GM23338 (cell line): ENCODE data around the gene DPYD. TPM values are rescaled to one million over a fixed set of nuclear protein-coding genes. Genes with fewer than 3 reads are reported as not detected.

Experiments used
- ATAC-seq: fragments of 200-7000 bp; cut with Tn5 transposase; 3 replicates; pipeline ENCODE4 v1.9.1; 2020
- DNase-seq: peaks from one replicate; pipeline ENCODE4 v3.0.0-alpha.2; 2015; ENCODE audit warnings: low spot score
- H2AFZ ChIP-seq: fragments of 200-600 bp; sonication (generic); 2 replicates; pipeline ENCODE4 v1.8.0; 2016; ENCODE audit warnings: antibody characterized with exemption, mild to moderate bottlenecking, moderate library complexity
- H3F3A ChIP-seq: fragments of 200-600 bp; sonication (generic); replicated peaks from 2 replicates; pipeline ENCODE4 v1.8.0; 2017; ENCODE audit warnings: antibody characterized with exemption, mixed run types, low read depth
- H3K27ac ChIP-seq: fragments of 200-600 bp; sonication (generic); 2 replicates; pipeline ENCODE4 v1.6.1; 2016; ENCODE audit warnings: low read depth
- H3K27me3 ChIP-seq: fragments of 200-600 bp; sonication (generic); 2 replicates; pipeline ENCODE4 v1.8.0; 2016; ENCODE audit warnings: mild to moderate bottlenecking, mixed run types, moderate library complexity; ENCODE audit not compliant: insufficient read depth
- H3K36me3 ChIP-seq: fragments of 200-600 bp; sonication (generic); 2 replicates; pipeline ENCODE4 v1.8.0; 2016; ENCODE audit warnings: mild to moderate bottlenecking; ENCODE audit not compliant: insufficient read depth
- H3K4me1 ChIP-seq: fragments of 200-600 bp; sonication (generic); 2 replicates; pipeline ENCODE4 v1.8.0; 2016; ENCODE audit warnings: mild to moderate bottlenecking, moderate library complexity; ENCODE audit not compliant: insufficient read depth
- H3K4me2 ChIP-seq: fragments of 200-600 bp; sonication (generic); 2 replicates; pipeline ENCODE4 v1.7.1; 2017; ENCODE audit warnings: mixed run types
- H3K4me3 ChIP-seq: fragments of 200-600 bp; sonication (generic); 2 replicates; pipeline ENCODE4 v1.6.1; 2016; ENCODE audit warnings: mixed run types
- H3K79me2 ChIP-seq: fragments of 200-600 bp; sonication (generic); replicated peaks from 2 replicates; pipeline ENCODE4 v1.8.0; 2017; ENCODE audit warnings: mild to moderate bottlenecking; ENCODE audit not compliant: insufficient read depth
- H3K9me2 ChIP-seq: fragments of 200-600 bp; sonication (generic); 2 replicates; pipeline ENCODE4 v1.8.0; 2017; ENCODE audit not compliant: insufficient read depth
- H4K20me1 ChIP-seq: fragments of 200-600 bp; sonication (generic); replicated peaks from 2 replicates; pipeline ENCODE4 v1.8.0; 2017; ENCODE audit warnings: mild to moderate bottlenecking; ENCODE audit not compliant: insufficient read depth
- H3K27ac Mint-ChIP-seq: 2 replicates; pipeline ENCODE4 v1.8.0; 2020; ENCODE audit warnings: inconsistent platforms, mild to moderate bottlenecking, moderate library complexity, mixed read lengths
- H3K27me3 Mint-ChIP-seq: 3 replicates; pipeline ENCODE4 v1.8.0; 2022; ENCODE audit warnings: low read depth, mild to moderate bottlenecking, moderate library complexity, mixed read lengths, inconsistent platforms; ENCODE audit not compliant: insufficient read depth, poor library complexity
- H3K36me3 Mint-ChIP-seq: 3 replicates; pipeline ENCODE4 v1.8.0; 2021; ENCODE audit warnings: low read depth, mild to moderate bottlenecking, inconsistent platforms, moderate library complexity, mixed read lengths
- H3K4me1 Mint-ChIP-seq: 3 replicates; pipeline ENCODE4 v1.8.0; 2020; ENCODE audit warnings: mild to moderate bottlenecking, inconsistent platforms, mixed read lengths
- H3K4me3 Mint-ChIP-seq: 3 replicates; pipeline ENCODE4 v1.8.0; 2021; ENCODE audit warnings: moderate library complexity, mild to moderate bottlenecking, inconsistent platforms, mixed read lengths
- H3K9me3 Mint-ChIP-seq: 3 replicates; pipeline ENCODE4 v1.8.0; 2020; ENCODE audit warnings: moderate library complexity, mild to moderate bottlenecking, inconsistent platforms, mixed read lengths
- CREB1 ChIP-seq: fragments of 250-450 bp; sonication (Bioruptor Pico); IDR thresholded peaks from 2 replicates; pipeline ENCODE4 v1.5.0; 2020; ENCODE audit warnings: low read depth, mild to moderate bottlenecking, moderate library complexity
- ETS1 ChIP-seq: IDR thresholded peaks from 2 replicates; pipeline ENCODE4 v1.6.1; 2016; ENCODE audit warnings: antibody characterized with exemption
- EZH2 ChIP-seq: fragments of 200-600 bp; sonication (generic); IDR thresholded peaks from one replicate; pipeline ENCODE4 v1.8.0; 2017; ENCODE audit warnings: antibody characterized with exemption, mild to moderate bottlenecking, low read depth; ENCODE audit not compliant: unreplicated experiment
- EZH2phosphoT487 ChIP-seq: fragments of 200-600 bp; sonication (generic); IDR thresholded peaks from one replicate; pipeline ENCODE4 v1.8.1; 2018; ENCODE audit warnings: antibody characterized with exemption; ENCODE audit not compliant: unreplicated experiment
- JUNB ChIP-seq: IDR thresholded peaks from one replicate; pipeline ENCODE4 v1.6.1; 2016; ENCODE audit warnings: antibody characterized with exemption; ENCODE audit not compliant: unreplicated experiment
- NANOG ChIP-seq: IDR thresholded peaks from 2 replicates; pipeline ENCODE4 v1.6.1; 2016; ENCODE audit warnings: antibody characterized with exemption, borderline replicate concordance
- POLR2AphosphoS5 ChIP-seq: IDR thresholded peaks from 2 replicates; pipeline ENCODE4 v1.6.1; 2016; ENCODE audit warnings: antibody characterized with exemption, low read depth
- STAT1 ChIP-seq: IDR thresholded peaks from one replicate; pipeline ENCODE4 v1.6.1; 2016; ENCODE audit warnings: antibody characterized with exemption; ENCODE audit not compliant: unreplicated experiment
- ZNF114 ChIP-seq: fragments of 250-450 bp; sonication (Bioruptor Pico); IDR thresholded peaks from 2 replicates; pipeline ENCODE4 v1.5.0; 2020; ENCODE audit warnings: mild to moderate bottlenecking, moderate library complexity
- ZNF331 ChIP-seq: fragments of 250-450 bp; sonication (Bioruptor Pico); IDR thresholded peaks from 2 replicates; pipeline ENCODE4 v1.5.0; 2020; ENCODE audit warnings: low read depth, mild to moderate bottlenecking, moderate library complexity
- polyA plus RNA-seq: library from polyadenylated mRNA; unstranded; fragments of >200 nt; fragmentation: Nextera tagmentation; extraction: Ambion mirVana; gene quantifications from 2 replicates; pipeline ENCODE4 v1.2.1, GENCODE V29; 2016
- total RNA-seq: library from RNA; depleted of rRNA; stranded (reverse); fragments of >200 nt; shearing (Covaris generic); gene quantifications from 2 replicates; pipeline ENCODE4 v1.2.3, GENCODE V29; 2014
- TF ChIP-seq, protein P1 (sequence below), 2 experiments: fragments of 200-600 bp in 1 of 2; sonication (generic) in 1 of 2; conservative IDR thresholded peaks; 2 replicates each; pipeline versions ENCODE4 v1.5.1 to v1.6.1; 2016 to 2017; ENCODE audit warnings: antibody characterized with exemption in 2 of 2, low read depth in 2 of 2, mild to moderate bottlenecking in 2 of 2, moderate library complexity in 1 of 2
- TF ChIP-seq, protein P2 (sequence below): fragments of 250-450 bp; sonication (Bioruptor Pico); IDR thresholded peaks from 2 replicates; pipeline ENCODE4 v1.5.0; 2020; ENCODE audit warnings: mild to moderate bottlenecking, moderate library complexity

The DPYD gene
- total and polyA plus RNA-seq, 2 experiments from 2014 or later: 0.50 to 1.6 TPM

DNA sequence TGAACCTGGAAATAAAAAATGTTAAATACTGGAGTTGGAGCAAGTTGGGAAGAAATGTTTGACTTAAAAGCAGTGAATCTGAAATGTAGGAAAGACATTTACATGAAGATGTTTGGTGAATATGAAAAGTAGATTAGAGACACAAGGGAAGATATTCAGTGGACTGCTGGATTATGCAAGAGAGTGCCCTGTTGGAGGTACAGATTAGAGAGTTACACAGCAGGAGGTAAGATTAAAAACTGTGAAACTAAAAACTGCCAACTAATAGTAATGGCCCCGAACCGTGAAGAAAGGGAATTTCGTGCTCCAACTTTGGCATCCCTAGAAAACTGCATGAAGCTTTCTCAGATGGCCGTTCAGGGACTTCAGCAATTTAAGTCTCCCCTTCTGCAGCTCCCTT is 375.4 kb downstream of the DPYD start:
- Histone ChIP-seq H3K4me1 (peaks cover 7% of the 10 kb centered on the region; the same call in 1 of the 2 replicates), H4K20me1 (no peaks in the 10 kb centered on the region), H3K27me3 (no peaks in the 10 kb centered on the region), H3F3A (no peaks in the 10 kb centered on the region), H3K27ac (no peak overlapping the region), H3K4me2 (no peak overlapping the region), H3K9me2 (no peaks in the 10 kb centered on the region), H2AFZ (no peak overlapping the region), H3K79me2 (no peaks in the 10 kb centered on the region), H3K36me3 (no peaks in the 10 kb centered on the region), H3K4me3 (no peak overlapping the region)
- Mint-ChIP-seq H3K27ac (no peak overlapping the region), H3K36me3 (no peaks in the 10 kb centered on the region), H3K27me3 (no peaks in the 10 kb centered on the region), H3K9me3 (no peaks in the 10 kb centered on the region), H3K4me1 (no peaks in the 10 kb centered on the region; the same call in 2 of the 3 replicates), H3K4me3 (no peak overlapping the region)
- DNase-seq (no peak), ATAC-seq (no peak)
- TF ChIP-seq CREB1 (CRISPR knock-in tag): no peak
- TF ChIP-seq EZH2: no peak
- TF ChIP-seq EZH2phosphoT487: no peak
- TF ChIP-seq STAT1: no peak
- TF ChIP-seq POLR2AphosphoS5: no peak
- TF ChIP-seq ZNF114: no peak

- H2AFZ ChIP-seq: no peak overlapping the region
- Mint-ChIP-seq H3K9me3 (no peaks in the 10 kb centered on the region), H3K27me3 (peaks cover 2% of the 10 kb centered on the region), H3K36me3 (no peaks in the 10 kb centered on the region), H3K4me3 (no peak overlapping the region), H3K4me1 (no peaks in the 10 kb centered on the region; the same call in 2 of the 3 replicates), H3K27ac (no peak overlapping the region)
- DNase-seq (no peak), ATAC-seq (no peak)
- no peak overlapping the region for H3K4me2 ChIP-seq
- H4K20me1 ChIP-seq: no peaks in the 10 kb centered on the region
- no peaks in the 10 kb centered on the region for H3F3A ChIP-seq
- no peaks in the 10 kb centered on the region for H3K9me2 ChIP-seq
- no peak overlapping the region for H3K4me3 ChIP-seq
- no peak overlapping the region for H3K27ac ChIP-seq
- no peaks in the 10 kb centered on the region for H3K79me2 ChIP-seq
- H3K4me1 ChIP-seq: peaks cover 7% of the 10 kb centered on the region; the same call in 1 of the 2 replicates
- no peaks in the 10 kb centered on the region for H3K36me3 ChIP-seq
- H3K27me3 ChIP-seq: no peaks in the 10 kb centered on the region
- TF ChIP-seq EZH2phosphoT487 (no peak), JUNB (no peak), ZNF331 (CRISPR knock-in tag) (no peak), ZNF114 (no peak), NANOG (no peak), ETS1 (no peak), CREB1 (CRISPR knock-in tag) (no peak), EZH2 (no peak), STAT1 (no peak)
- TF ChIP-seq, protein P1, sequence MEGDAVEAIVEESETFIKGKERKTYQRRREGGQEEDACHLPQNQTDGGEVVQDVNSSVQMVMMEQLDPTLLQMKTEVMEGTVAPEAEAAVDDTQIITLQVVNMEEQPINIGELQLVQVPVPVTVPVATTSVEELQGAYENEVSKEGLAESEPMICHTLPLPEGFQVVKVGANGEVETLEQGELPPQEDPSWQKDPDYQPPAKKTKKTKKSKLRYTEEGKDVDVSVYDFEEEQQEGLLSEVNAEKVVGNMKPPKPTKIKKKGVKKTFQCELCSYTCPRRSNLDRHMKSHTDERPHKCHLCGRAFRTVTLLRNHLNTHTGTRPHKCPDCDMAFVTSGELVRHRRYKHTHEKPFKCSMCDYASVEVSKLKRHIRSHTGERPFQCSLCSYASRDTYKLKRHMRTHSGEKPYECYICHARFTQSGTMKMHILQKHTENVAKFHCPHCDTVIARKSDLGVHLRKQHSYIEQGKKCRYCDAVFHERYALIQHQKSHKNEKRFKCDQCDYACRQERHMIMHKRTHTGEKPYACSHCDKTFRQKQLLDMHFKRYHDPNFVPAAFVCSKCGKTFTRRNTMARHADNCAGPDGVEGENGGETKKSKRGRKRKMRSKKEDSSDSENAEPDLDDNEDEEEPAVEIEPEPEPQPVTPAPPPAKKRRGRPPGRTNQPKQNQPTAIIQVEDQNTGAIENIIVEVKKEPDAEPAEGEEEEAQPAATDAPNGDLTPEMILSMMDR (conservative IDR thresholded peaks at IDR 0.05; ENCODE audit: low read depth in 2 of 2): no peak
- TF ChIP-seq, protein P2, sequence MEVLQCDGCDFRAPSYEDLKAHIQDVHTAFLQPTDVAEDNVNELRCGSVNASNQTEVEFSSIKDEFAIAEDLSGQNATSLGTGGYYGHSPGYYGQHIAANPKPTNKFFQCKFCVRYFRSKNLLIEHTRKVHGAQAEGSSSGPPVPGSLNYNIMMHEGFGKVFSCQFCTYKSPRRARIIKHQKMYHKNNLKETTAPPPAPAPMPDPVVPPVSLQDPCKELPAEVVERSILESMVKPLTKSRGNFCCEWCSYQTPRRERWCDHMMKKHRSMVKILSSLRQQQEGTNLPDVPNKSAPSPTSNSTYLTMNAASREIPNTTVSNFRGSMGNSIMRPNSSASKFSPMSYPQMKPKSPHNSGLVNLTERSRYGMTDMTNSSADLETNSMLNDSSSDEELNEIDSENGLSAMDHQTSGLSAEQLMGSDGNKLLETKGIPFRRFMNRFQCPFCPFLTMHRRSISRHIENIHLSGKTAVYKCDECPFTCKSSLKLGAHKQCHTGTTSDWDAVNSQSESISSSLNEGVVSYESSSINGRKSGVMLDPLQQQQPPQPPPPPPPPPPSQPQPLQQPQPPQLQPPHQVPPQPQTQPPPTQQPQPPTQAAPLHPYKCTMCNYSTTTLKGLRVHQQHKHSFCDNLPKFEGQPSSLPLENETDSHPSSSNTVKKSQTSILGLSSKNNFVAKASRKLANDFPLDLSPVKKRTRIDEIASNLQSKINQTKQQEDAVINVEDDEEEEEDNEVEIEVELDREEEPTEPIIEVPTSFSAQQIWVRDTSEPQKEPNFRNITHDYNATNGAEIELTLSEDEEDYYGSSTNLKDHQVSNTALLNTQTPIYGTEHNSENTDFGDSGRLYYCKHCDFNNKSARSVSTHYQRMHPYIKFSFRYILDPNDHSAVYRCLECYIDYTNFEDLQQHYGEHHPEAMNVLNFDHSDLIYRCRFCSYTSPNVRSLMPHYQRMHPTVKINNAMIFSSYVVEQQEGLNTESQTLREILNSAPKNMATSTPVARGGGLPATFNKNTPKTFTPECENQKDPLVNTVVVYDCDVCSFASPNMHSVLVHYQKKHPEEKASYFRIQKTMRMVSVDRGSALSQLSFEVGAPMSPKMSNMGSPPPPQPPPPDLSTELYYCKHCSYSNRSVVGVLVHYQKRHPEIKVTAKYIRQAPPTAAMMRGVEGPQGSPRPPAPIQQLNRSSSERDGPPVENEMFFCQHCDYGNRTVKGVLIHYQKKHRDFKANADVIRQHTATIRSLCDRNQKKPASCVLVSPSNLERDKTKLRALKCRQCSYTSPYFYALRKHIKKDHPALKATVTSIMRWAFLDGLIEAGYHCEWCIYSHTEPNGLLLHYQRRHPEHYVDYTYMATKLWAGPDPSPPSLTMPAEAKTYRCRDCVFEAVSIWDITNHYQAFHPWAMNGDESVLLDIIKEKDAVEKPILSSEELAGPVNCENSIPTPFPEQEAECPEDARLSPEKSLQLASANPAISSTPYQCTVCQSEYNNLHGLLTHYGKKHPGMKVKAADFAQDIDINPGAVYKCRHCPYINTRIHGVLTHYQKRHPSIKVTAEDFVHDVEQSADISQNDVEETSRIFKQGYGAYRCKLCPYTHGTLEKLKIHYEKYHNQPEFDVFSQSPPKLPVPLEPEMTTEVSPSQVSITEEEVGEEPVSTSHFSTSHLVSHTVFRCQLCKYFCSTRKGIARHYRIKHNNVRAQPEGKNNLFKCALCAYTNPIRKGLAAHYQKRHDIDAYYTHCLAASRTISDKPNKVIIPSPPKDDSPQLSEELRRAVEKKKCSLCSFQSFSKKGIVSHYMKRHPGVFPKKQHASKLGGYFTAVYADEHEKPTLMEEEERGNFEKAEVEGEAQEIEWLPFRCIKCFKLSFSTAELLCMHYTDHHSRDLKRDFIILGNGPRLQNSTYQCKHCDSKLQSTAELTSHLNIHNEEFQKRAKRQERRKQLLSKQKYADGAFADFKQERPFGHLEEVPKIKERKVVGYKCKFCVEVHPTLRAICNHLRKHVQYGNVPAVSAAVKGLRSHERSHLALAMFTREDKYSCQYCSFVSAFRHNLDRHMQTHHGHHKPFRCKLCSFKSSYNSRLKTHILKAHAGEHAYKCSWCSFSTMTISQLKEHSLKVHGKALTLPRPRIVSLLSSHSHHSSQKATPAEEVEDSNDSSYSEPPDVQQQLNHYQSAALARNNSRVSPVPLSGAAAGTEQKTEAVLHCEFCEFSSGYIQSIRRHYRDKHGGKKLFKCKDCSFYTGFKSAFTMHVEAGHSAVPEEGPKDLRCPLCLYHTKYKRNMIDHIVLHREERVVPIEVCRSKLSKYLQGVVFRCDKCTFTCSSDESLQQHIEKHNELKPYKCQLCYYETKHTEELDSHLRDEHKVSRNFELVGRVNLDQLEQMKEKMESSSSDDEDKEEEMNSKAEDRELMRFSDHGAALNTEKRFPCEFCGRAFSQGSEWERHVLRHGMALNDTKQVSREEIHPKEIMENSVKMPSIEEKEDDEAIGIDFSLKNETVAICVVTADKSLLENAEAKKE (CRISPR knock-in tag): no peak
Observed at GRCh38 chr1:97540346-97540888, 380.4 kb downstream of the DPYD start.
